ENCODE results near the gene HLA-C. TPM values are rescaled to one million over a fixed set of nuclear protein-coding genes. Genes with fewer than 3 reads are reported as not detected.

HLA-C gene
- total and polyA plus RNA-seq, 4 experiments from 2014 or later = 1,481 to 2,914 (median 1,631) TPM

- ChIA-PET POLR2A (ENCODE audit: partially characterized antibody) (interaction anchor here (0.6 to 3.9 kb wide), 20 partner anchors 10 to 155 kb away, joined by 3 to 30 read pairs (median 4); partner anchors contain the start of gene HLA-B), CTCF (ENCODE audit: partially characterized antibody) (interaction anchor here (0.9 to 2.4 kb wide), 4 partner anchors 13 to 59 kb away, joined by 3 to 9 read pairs (median 6); no protein-coding TSS in a partner anchor)
Observed at GRCh38 chr6:31307669-31308049, 35.8 kb upstream of the HLA-C start.

GRCh38 chr6:31305703-31306219 lies 33.9 kb upstream of the HLA-C start:
- H3K36me3 Mint-ChIP-seq = no peaks in the 10 kb centered on the region
- peaks cover 12% of the 10 kb centered on the region for H3K4me1 ChIP-seq (ENCODE audit: insufficient read depth, low read length)
- POLR2A ChIA-PET (ENCODE audit: partially characterized antibody) = interaction anchor here (0.5 to 0.8 kb wide), 2 partner anchors 19 to 33 kb away, joined by 3 to 5 read pairs; no protein-coding TSS in a partner anchor
- H3K9me3 ChIP-seq (ENCODE audit: control insufficient read depth in 1 of 2, low read length in 2 of 2) = no peaks in the 10 kb centered on the region
- intact Hi-C loops (cut with micrococcal nuclease) = loop anchor here (5.0 kb wide), 1 partner anchor 33 kb away; the partner anchor contains the start of gene HLA-C
- peaks cover 3 to 6% of the 10 kb centered on the region in 2 donors for H3K27me3 Mint-ChIP-seq
- H3K36me3 ChIP-seq (ENCODE audit: insufficient read depth, low read length) = no peaks in the 10 kb centered on the region
- CTCF ChIA-PET (ENCODE audit: partially characterized antibody) = interaction anchor here (1.0 kb wide), 1 partner anchor 75 kb away, joined by 3 read pairs; no protein-coding TSS in a partner anchor
- H3K4me3 Mint-ChIP-seq = no peak overlapping the region
- DNase-seq = no peak
- no peak overlapping the region for H3K27ac ChIP-seq (ENCODE audit: low read depth, low read length)
- no peak overlapping the region for H3K27ac Mint-ChIP-seq
- H3K9me3 Mint-ChIP-seq = no peaks in the 10 kb centered on the region
- H3K4me3 ChIP-seq (ENCODE audit: low read length in 2 of 2) = no peak overlapping the region
- H3K27me3 ChIP-seq (ENCODE audit: insufficient read depth, low read length) = no peaks in the 10 kb centered on the region
- H3K4me1 Mint-ChIP-seq = peaks cover 1 to 14% (median 3%) of the 10 kb centered on the region in 4 donors

More at GRCh38 chr6:31307669-31308049, 35.8 kb upstream of the HLA-C start:
- Mint-ChIP-seq H3K36me3 (no peaks in the 10 kb centered on the region), H3K27ac (no peak overlapping the region), H3K4me3 (peak overlapping the region in 4 of 8 donors; percentile 55 to 94 (median 86)), H3K27me3 (peaks cover 5 to 8% of the 10 kb centered on the region in 2 donors), H3K4me1 (peaks cover 1 to 14% (median 3%) of the 10 kb centered on the region in 4 donors), H3K9me3 (no peaks in the 10 kb centered on the region)
- intact Hi-C loops (cut with micrococcal nuclease) = loop anchor here (1.0 to 5.0 kb wide), 2 partner anchors 35 to 110 kb away; partner anchors contain the start of gene HLA-C
- Histone ChIP-seq H3K36me3 (ENCODE audit: insufficient read depth, low read length) (no peaks in the 10 kb centered on the region), H3K4me1 (ENCODE audit: insufficient read depth, low read length) (peaks cover 12% of the 10 kb centered on the region), H3K4me3 (ENCODE audit: low read length in 2 of 2) (peak overlapping the region in 1 of 2 donors; percentile 55), H3K9me3 (ENCODE audit: control insufficient read depth in 1 of 2, low read length in 2 of 2) (no peaks in the 10 kb centered on the region), H3K27me3 (ENCODE audit: insufficient read depth, low read length) (no peaks in the 10 kb centered on the region), H3K27ac (ENCODE audit: low read depth, low read length) (no peak overlapping the region)
- DNase-seq = no peak

GRCh38 chr6:31304683-31305082 lies 32.8 kb upstream of the HLA-C start:
- Histone ChIP-seq H3K4me1 (ENCODE audit: insufficient read depth, low read length) (peaks cover 12% of the 10 kb centered on the region), H3K9me3 (ENCODE audit: control insufficient read depth in 1 of 2, low read length in 2 of 2) (no peaks in the 10 kb centered on the region), H3K27me3 (ENCODE audit: insufficient read depth, low read length) (no peaks in the 10 kb centered on the region), H3K4me3 (ENCODE audit: low read length in 2 of 2) (no peak overlapping the region), H3K27ac (ENCODE audit: low read depth, low read length) (no peak overlapping the region), H3K36me3 (ENCODE audit: insufficient read depth, low read length) (no peaks in the 10 kb centered on the region)
- Mint-ChIP-seq H3K36me3 (no peaks in the 10 kb centered on the region), H3K27me3 (peaks cover 3 to 7% of the 10 kb centered on the region in 2 donors), H3K4me1 (peaks cover 1 to 13% (median 2%) of the 10 kb centered on the region in 4 donors), H3K9me3 (no peaks in the 10 kb centered on the region), H3K27ac (no peak overlapping the region), H3K4me3 (no peak overlapping the region)
- POLR2A ChIA-PET (ENCODE audit: partially characterized antibody) = no interaction called here
- intact Hi-C loops (cut with micrococcal nuclease) = loop anchor here (5.0 kb wide), 1 partner anchor 32 kb away; the partner anchor contains the start of gene HLA-C
- no peak for DNase-seq
- CTCF ChIA-PET (ENCODE audit: partially characterized antibody) = interaction anchor here (1.0 to 1.1 kb wide), 2 partner anchors 74 to 107 kb away, joined by 3 read pairs; no protein-coding TSS in a partner anchor

- Mint-ChIP-seq H3K4me3 (no peak overlapping the region), H3K27me3 (peaks cover 8 to 11% of the 10 kb centered on the region in 2 donors), H3K4me1 (no peaks in the 10 kb centered on the region), H3K36me3 (no peaks in the 10 kb centered on the region), H3K27ac (no peak overlapping the region), H3K9me3 (peaks cover 0 to 10% (median 0%) of the 10 kb centered on the region in 8 donors)
- intact Hi-C loops (cut with micrococcal nuclease) = no loop called here
- no peaks in the 10 kb centered on the region for H3K36me3 ChIP-seq (ENCODE audit: insufficient read depth, low read length)
- POLR2A ChIA-PET (ENCODE audit: partially characterized antibody) = interaction anchor here (1.0 kb wide), 1 partner anchor 8 kb away, joined by 3 read pairs; no protein-coding TSS in a partner anchor
- no peaks in the 10 kb centered on the region for H3K27me3 ChIP-seq (ENCODE audit: insufficient read depth, low read length)
- DNase-seq = no peak
- no peaks in the 10 kb centered on the region for H3K4me1 ChIP-seq (ENCODE audit: insufficient read depth, low read length)
- CTCF ChIA-PET (ENCODE audit: partially characterized antibody) = no interaction called here
- H3K4me3 ChIP-seq (ENCODE audit: low read length in 2 of 2) = no peak overlapping the region
- no peak overlapping the region for H3K27ac ChIP-seq (ENCODE audit: low read depth, low read length)
- H3K9me3 ChIP-seq (ENCODE audit: control insufficient read depth in 1 of 2, low read length in 2 of 2) = no peaks in the 10 kb centered on the region
Observed at GRCh38 chr6:31300797-31301196, 28.9 kb upstream of the HLA-C start.

GRCh38 chr6:31299947-31300346 lies 28.1 kb upstream of the HLA-C start:
- DNase-seq = no peak
- Histone ChIP-seq H3K27ac (ENCODE audit: low read depth, low read length) (no peak overlapping the region), H3K9me3 (ENCODE audit: control insufficient read depth in 1 of 2, low read length in 2 of 2) (no peaks in the 10 kb centered on the region), H3K4me3 (ENCODE audit: low read length in 2 of 2) (no peak overlapping the region), H3K36me3 (ENCODE audit: insufficient read depth, low read length) (no peaks in the 10 kb centered on the region), H3K4me1 (ENCODE audit: insufficient read depth, low read length) (no peaks in the 10 kb centered on the region), H3K27me3 (ENCODE audit: insufficient read depth, low read length) (no peaks in the 10 kb centered on the region)
- CTCF ChIA-PET (ENCODE audit: partially characterized antibody) = no interaction called here
- peaks cover 0 to 10% (median 0%) of the 10 kb centered on the region in 8 donors for H3K9me3 Mint-ChIP-seq
- POLR2A ChIA-PET (ENCODE audit: partially characterized antibody) = interaction anchor here (1.0 kb wide), 1 partner anchor 9 kb away, joined by 3 read pairs; no protein-coding TSS in a partner anchor
- H3K27ac Mint-ChIP-seq = no peak overlapping the region
- H3K36me3 Mint-ChIP-seq = no peaks in the 10 kb centered on the region
- peaks cover 8 to 11% of the 10 kb centered on the region in 2 donors for H3K27me3 Mint-ChIP-seq
- intact Hi-C loops (cut with micrococcal nuclease) = no loop called here
- no peak overlapping the region for H3K4me3 Mint-ChIP-seq
- no peaks in the 10 kb centered on the region for H3K4me1 Mint-ChIP-seq

GRCh38 chr6:31299511-31299910 lies 27.6 kb upstream of the HLA-C start:
- POLR2A ChIA-PET (ENCODE audit: partially characterized antibody) = no interaction called here
- no peaks in the 10 kb centered on the region for H3K9me3 ChIP-seq (ENCODE audit: control insufficient read depth in 1 of 2, low read length in 2 of 2)
- Mint-ChIP-seq H3K27me3 (peaks cover 8 to 11% of the 10 kb centered on the region in 2 donors), H3K4me3 (no peak overlapping the region), H3K4me1 (no peaks in the 10 kb centered on the region), H3K9me3 (peaks cover 0 to 10% (median 0%) of the 10 kb centered on the region in 8 donors), H3K27ac (no peak overlapping the region), H3K36me3 (no peaks in the 10 kb centered on the region)
- DNase-seq = no peak
- no peak overlapping the region for H3K4me3 ChIP-seq (ENCODE audit: low read length in 2 of 2)
- CTCF ChIA-PET (ENCODE audit: partially characterized antibody) = no interaction called here
- H3K4me1 ChIP-seq (ENCODE audit: insufficient read depth, low read length) = no peaks in the 10 kb centered on the region
- no peaks in the 10 kb centered on the region for H3K36me3 ChIP-seq (ENCODE audit: insufficient read depth, low read length)
- H3K27ac ChIP-seq (ENCODE audit: low read depth, low read length) = no peak overlapping the region
- H3K27me3 ChIP-seq (ENCODE audit: insufficient read depth, low read length) = no peaks in the 10 kb centered on the region
- intact Hi-C loops (cut with micrococcal nuclease) = no loop called here

GRCh38 chr6:31294056-31294455 lies 22.2 kb upstream of the HLA-C start:
- no peak for DNase-seq
- H3K9me3 Mint-ChIP-seq = peaks cover 0 to 10% (median 0%) of the 10 kb centered on the region in 8 donors
- Histone ChIP-seq H3K9me3 (ENCODE audit: control insufficient read depth in 1 of 2, low read length in 2 of 2) (no peaks in the 10 kb centered on the region), H3K36me3 (ENCODE audit: insufficient read depth, low read length) (no peaks in the 10 kb centered on the region), H3K27ac (ENCODE audit: low read depth, low read length) (no peak overlapping the region), H3K4me3 (ENCODE audit: low read length in 2 of 2) (no peak overlapping the region), H3K27me3 (ENCODE audit: insufficient read depth, low read length) (no peaks in the 10 kb centered on the region), H3K4me1 (ENCODE audit: insufficient read depth, low read length) (no peaks in the 10 kb centered on the region)
- H3K27ac Mint-ChIP-seq = no peak overlapping the region
- no peaks in the 10 kb centered on the region for H3K36me3 Mint-ChIP-seq
- CTCF ChIA-PET (ENCODE audit: partially characterized antibody) = interaction anchor here (1.2 to 1.6 kb wide), 2 partner anchors 98 to 165 kb away, joined by 3 read pairs; no protein-coding TSS in a partner anchor
- intact Hi-C loops (cut with micrococcal nuclease) = no loop called here
- peaks cover 16% of the 10 kb centered on the region in 2 donors for H3K27me3 Mint-ChIP-seq
- H3K4me3 Mint-ChIP-seq = no peak overlapping the region
- POLR2A ChIA-PET (ENCODE audit: partially characterized antibody) = interaction anchor here (0.8 to 2.8 kb wide), 4 partner anchors 9 to 97 kb away, joined by 3 to 9 read pairs (median 4); no protein-coding TSS in a partner anchor
- peaks cover 0 to 2% (median under 1%) of the 10 kb centered on the region in 4 donors for H3K4me1 Mint-ChIP-seq

Data from CD4-positive, alpha-beta memory T cell (primary cell).